Stimulated activated CD8-positive, alpha-beta memory T cell treated with anti-CD3 and anti-CD28 coated beads, Interleukin-15, amount 100 ng/mL, for 24 hours (primary cell): Measurements from ENCODE around the gene SLAIN2.
A peak's percentile ranks its signal among the peaks of the same experiment; 100 is the strongest.

Source experiments
- DNase-seq: peaks from one replicate; pipeline ENCODE4 v3.0.0-alpha.2; 2020; ENCODE audit warnings: low read depth

The SLAIN2 gene

GRCh38 chr4:48334900-48335384 is 6.4 kb upstream of the SLAIN2 start:
- DNase-seq: no peak

- no peak for DNase-seq
These were observed 5.0 kb upstream of the SLAIN2 start for GRCh38 chr4:48336146-48336870.

- DNase-seq: no peak
These were observed 3.6 kb upstream of the SLAIN2 start for GRCh38 chr4:48337731-48338130.

GRCh38 chr4:48339642-48340041 is 1.7 kb upstream of the SLAIN2 start:
- no peak for DNase-seq

- DNase-seq: no peak
These were observed 909 bp upstream of the SLAIN2 start for GRCh38 chr4:48340276-48340964.

GRCh38 chr4:48341776-48342605 is 662 bp downstream of the SLAIN2 start:
- peak; percentile 13 for DNase-seq

- DNase-seq: no peak
These were observed 1.2 kb downstream of the SLAIN2 start for GRCh38 chr4:48342606-48342880.

- no peak for DNase-seq
These were observed 1.7 kb downstream of the SLAIN2 start for GRCh38 chr4:48343035-48343434.

GRCh38 chr4:48343551-48343950 is 2.2 kb downstream of the SLAIN2 start:
- no peak for DNase-seq

- DNase-seq: no peak
These were observed 4.2 kb downstream of the SLAIN2 start for GRCh38 chr4:48345542-48345941.

GRCh38 chr4:48346594-48346993 is 5.3 kb downstream of the SLAIN2 start:
- DNase-seq: no peak

GRCh38 chr4:48347282-48347921 is 6.1 kb downstream of the SLAIN2 start:
- DNase-seq: no peak

GRCh38 chr4:48350871-48351270 is 9.5 kb downstream of the SLAIN2 start:
- DNase-seq: no peak

- no peak for DNase-seq
These were observed 11.5 kb downstream of the SLAIN2 start for GRCh38 chr4:48352793-48353192.

- no peak for DNase-seq
These were observed 15.0 kb downstream of the SLAIN2 start for GRCh38 chr4:48356355-48356754.

- no peak for DNase-seq
These were observed 19.1 kb downstream of the SLAIN2 start for GRCh38 chr4:48360285-48361011.

- no peak for DNase-seq
These were observed 19.7 kb downstream of the SLAIN2 start for GRCh38 chr4:48361012-48361400.

GRCh38 chr4:48366611-48367010 is 25.3 kb downstream of the SLAIN2 start:
- DNase-seq: no peak

- DNase-seq: no peak
These were observed 25.7 kb downstream of the SLAIN2 start for GRCh38 chr4:48367016-48367415.

GRCh38 chr4:48368389-48368788 is 27.1 kb downstream of the SLAIN2 start:
- no peak for DNase-seq

- DNase-seq: no peak
These were observed 27.9 kb downstream of the SLAIN2 start for GRCh38 chr4:48369248-48369647.

- DNase-seq: no peak
These were observed 28.4 kb downstream of the SLAIN2 start for GRCh38 chr4:48369771-48370170.
